OCI-LY1 (cell line): Measurements from ENCODE around the gene VAV2.

Experiments used
- EZH2 ChIP-seq: fragments of 200-600 bp; sonication (generic), shearing (Covaris generic); IDR thresholded peaks from 2 replicates; pipeline ENCODE4 v1.8.0; 2017; ENCODE audit warnings: borderline replicate concordance, mixed run types, mild to moderate bottlenecking, antibody characterized with exemption, low read length, moderate library complexity, mixed read lengths
- TF ChIP-seq, protein P1 (sequence below): fragments of 200-600 bp; sonication (generic), shearing (Covaris generic); IDR thresholded peaks from 2 replicates; pipeline ENCODE4 v1.5.1; 2017; ENCODE audit warnings: mild to moderate bottlenecking, antibody characterized with exemption, low read length, moderate library complexity, mixed read lengths

DNA sequence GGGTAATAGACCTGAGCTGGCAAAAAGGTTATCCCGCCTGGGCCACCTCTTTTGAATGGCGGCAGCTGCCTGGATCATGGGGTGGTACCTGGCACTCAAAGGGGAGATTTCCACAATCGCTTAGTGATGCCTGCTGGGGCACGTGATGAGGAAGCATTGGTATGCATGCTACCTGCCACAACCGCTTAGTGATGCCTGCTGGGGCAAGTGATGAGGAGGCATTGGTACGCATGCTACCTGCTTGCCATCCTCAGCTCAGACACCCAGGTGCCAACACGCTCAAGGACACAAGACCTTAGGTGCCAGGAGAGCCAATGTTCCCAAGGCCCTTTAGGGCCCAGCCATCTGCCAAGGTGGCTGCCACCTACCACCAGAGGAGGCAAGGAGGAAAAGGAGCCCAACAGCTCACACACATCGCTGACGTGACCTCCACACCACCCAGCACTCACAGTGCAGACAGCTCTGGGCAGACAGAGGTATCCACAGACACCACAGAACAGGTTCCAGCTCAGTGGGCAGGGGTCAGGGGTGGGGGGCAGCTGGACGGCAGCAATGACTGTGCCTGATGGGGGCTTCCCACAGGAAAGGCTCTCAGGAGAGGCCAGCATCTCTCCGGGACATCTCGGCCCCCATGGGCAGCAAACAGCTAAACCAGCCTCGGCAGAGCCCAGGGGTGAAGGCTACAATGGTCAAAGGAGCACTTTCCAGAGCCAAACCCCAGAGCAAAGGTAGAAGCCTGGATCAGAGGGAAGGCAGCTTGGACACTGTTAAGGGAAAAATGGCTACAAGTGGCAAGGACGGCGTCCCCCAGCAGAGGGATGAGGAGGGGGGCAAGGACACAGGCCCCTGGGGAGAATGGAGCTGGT, 210.9 kb downstream of the VAV2 start:
- TF ChIP-seq, protein P1, sequence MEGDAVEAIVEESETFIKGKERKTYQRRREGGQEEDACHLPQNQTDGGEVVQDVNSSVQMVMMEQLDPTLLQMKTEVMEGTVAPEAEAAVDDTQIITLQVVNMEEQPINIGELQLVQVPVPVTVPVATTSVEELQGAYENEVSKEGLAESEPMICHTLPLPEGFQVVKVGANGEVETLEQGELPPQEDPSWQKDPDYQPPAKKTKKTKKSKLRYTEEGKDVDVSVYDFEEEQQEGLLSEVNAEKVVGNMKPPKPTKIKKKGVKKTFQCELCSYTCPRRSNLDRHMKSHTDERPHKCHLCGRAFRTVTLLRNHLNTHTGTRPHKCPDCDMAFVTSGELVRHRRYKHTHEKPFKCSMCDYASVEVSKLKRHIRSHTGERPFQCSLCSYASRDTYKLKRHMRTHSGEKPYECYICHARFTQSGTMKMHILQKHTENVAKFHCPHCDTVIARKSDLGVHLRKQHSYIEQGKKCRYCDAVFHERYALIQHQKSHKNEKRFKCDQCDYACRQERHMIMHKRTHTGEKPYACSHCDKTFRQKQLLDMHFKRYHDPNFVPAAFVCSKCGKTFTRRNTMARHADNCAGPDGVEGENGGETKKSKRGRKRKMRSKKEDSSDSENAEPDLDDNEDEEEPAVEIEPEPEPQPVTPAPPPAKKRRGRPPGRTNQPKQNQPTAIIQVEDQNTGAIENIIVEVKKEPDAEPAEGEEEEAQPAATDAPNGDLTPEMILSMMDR: no peak
- TF ChIP-seq EZH2: no peak
